HCT116 (cell line): ENCODE results near the gene GLTP.
"Not testable (repeated sequence)": the region's sequence is repeated elsewhere in the genome, so short reads cannot be mapped to it uniquely, and the experiment has no call there.

ENCODE experiments used
- CEBPB ChIP-seq: IDR thresholded peaks from 2 replicates; pipeline ENCODE4 v1.6.1; 2012; ENCODE audit warnings: low read depth
- EZH2 ChIP-seq: fragments of 200-600 bp; sonication (generic); IDR thresholded peaks from 2 replicates; pipeline ENCODE4 v1.6.1; 2017; ENCODE audit warnings: antibody characterized with exemption, mixed run types
- FOSL1 ChIP-seq: IDR thresholded peaks from 2 replicates; pipeline ENCODE4 v1.6.1; 2012; ENCODE audit warnings: low read depth
- JUND ChIP-seq: IDR thresholded peaks from 2 replicates; pipeline ENCODE4 v1.6.1; 2012
- POLR2A ChIP-seq: IDR thresholded peaks from 2 replicates; pipeline ENCODE4 v1.7.0; 2011; ENCODE audit warnings: borderline replicate concordance; ENCODE audit not compliant: insufficient read depth, insufficient read length; ENCODE audit errors: extremely low read depth
- POLR2AphosphoS5 ChIP-seq: IDR thresholded peaks from 2 replicates; pipeline ENCODE4 v1.6.1; 2011; ENCODE audit warnings: mild to moderate bottlenecking, low read depth, low read length, moderate library complexity
- RAD21 ChIP-seq: IDR thresholded peaks from 2 replicates; pipeline ENCODE4 v1.6.1; 2012; ENCODE audit warnings: low read depth, mild to moderate bottlenecking
- SIN3A ChIP-seq: IDR thresholded peaks from 2 replicates; pipeline ENCODE4 v1.6.1; 2012; ENCODE audit warnings: low read depth
- TCF7L2 ChIP-seq: IDR thresholded peaks from 2 replicates; pipeline ENCODE4 v1.7.0; 2011; ENCODE audit warnings: borderline replicate concordance, inconsistent platforms; ENCODE audit not compliant: insufficient read depth, insufficient read length; ENCODE audit errors: extremely low read depth
- YY1 ChIP-seq: IDR thresholded peaks from 2 replicates; pipeline ENCODE4 v1.6.1; 2011; ENCODE audit warnings: low read length, low read depth, moderate library complexity, mild to moderate bottlenecking; ENCODE audit not compliant: insufficient replicate concordance; ENCODE audit errors: extremely low read depth
- ZFX ChIP-seq: fragments of 450-650 bp; IDR thresholded peaks from 2 replicates; pipeline ENCODE4 v1.6.1; 2017
- TF ChIP-seq, protein P1 (sequence below): IDR thresholded peaks from 2 replicates; pipeline ENCODE4 v1.6.1; 2011; ENCODE audit warnings: mild to moderate bottlenecking, low read length, moderate library complexity; ENCODE audit not compliant: insufficient replicate concordance; ENCODE audit errors: extremely low read depth
- TF ChIP-seq, protein P2 (sequence below), 3 experiments: fragments of 200-600 bp in 1 of 3; sonication (generic) in 1 of 3; IDR thresholded peaks in 2 of 3; conservative IDR thresholded peaks in 1 of 3; 2 replicates each; pipeline ENCODE4 v1.5.1; 2012 to 2017; ENCODE audit warnings: low read depth in 2 of 3, low read length in 2 of 3, antibody characterized with exemption in 1 of 3, borderline replicate concordance in 1 of 3, control low read depth in 1 of 3, mild to moderate bottlenecking in 1 of 3, mixed read lengths in 1 of 3, mixed run types in 1 of 3, moderate library complexity in 1 of 3; ENCODE audit not compliant: insufficient read depth in 1 of 3
- TF ChIP-seq, protein P3 (sequence below): IDR thresholded peaks from 2 replicates; pipeline ENCODE4 v1.6.1; 2012

DNA sequence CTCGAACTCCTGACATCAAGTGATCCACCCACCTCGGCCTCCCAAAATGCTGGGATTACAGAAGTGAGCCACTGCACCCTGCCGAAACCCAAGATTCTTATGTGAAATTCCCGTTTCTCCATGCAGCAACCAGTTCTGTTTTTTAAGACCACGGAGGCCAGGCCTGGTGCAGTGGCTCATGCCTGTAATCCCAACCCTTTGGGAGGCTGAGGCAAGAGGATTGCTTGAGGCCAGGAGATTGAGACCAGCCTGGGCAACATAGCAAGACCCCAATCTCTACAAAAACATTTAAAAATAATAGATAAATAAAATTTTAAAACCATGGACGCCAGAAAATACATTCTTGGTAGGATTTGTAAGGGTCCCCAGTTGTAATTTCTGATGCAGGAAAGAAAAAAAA, 29.8 kb downstream of the GLTP start:
- TF ChIP-seq, protein P1, sequence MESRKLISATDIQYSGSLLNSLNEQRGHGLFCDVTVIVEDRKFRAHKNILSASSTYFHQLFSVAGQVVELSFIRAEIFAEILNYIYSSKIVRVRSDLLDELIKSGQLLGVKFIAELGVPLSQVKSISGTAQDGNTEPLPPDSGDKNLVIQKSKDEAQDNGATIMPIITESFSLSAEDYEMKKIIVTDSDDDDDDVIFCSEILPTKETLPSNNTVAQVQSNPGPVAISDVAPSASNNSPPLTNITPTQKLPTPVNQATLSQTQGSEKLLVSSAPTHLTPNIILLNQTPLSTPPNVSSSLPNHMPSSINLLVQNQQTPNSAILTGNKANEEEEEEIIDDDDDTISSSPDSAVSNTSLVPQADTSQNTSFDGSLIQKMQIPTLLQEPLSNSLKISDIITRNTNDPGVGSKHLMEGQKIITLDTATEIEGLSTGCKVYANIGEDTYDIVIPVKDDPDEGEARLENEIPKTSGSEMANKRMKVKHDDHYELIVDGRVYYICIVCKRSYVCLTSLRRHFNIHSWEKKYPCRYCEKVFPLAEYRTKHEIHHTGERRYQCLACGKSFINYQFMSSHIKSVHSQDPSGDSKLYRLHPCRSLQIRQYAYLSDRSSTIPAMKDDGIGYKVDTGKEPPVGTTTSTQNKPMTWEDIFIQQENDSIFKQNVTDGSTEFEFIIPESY: not testable (repeated sequence)
- not testable (repeated sequence) for TF ChIP-seq POLR2A, EZH2, RAD21, FOSL1, POLR2AphosphoS5, YY1, TCF7L2, CEBPB, JUND, SIN3A, ZFX
- TF ChIP-seq, protein P2, sequence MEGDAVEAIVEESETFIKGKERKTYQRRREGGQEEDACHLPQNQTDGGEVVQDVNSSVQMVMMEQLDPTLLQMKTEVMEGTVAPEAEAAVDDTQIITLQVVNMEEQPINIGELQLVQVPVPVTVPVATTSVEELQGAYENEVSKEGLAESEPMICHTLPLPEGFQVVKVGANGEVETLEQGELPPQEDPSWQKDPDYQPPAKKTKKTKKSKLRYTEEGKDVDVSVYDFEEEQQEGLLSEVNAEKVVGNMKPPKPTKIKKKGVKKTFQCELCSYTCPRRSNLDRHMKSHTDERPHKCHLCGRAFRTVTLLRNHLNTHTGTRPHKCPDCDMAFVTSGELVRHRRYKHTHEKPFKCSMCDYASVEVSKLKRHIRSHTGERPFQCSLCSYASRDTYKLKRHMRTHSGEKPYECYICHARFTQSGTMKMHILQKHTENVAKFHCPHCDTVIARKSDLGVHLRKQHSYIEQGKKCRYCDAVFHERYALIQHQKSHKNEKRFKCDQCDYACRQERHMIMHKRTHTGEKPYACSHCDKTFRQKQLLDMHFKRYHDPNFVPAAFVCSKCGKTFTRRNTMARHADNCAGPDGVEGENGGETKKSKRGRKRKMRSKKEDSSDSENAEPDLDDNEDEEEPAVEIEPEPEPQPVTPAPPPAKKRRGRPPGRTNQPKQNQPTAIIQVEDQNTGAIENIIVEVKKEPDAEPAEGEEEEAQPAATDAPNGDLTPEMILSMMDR (IDR thresholded peaks at IDR 0.05 in 2 of 3, conservative IDR thresholded peaks at IDR 0.05 in 1 of 3; ENCODE audit: borderline replicate concordance in 1 of 3, insufficient read depth in 1 of 3, low read depth in 2 of 3, low read length in 2 of 3): not testable (repeated sequence)
- TF ChIP-seq, protein P3, sequence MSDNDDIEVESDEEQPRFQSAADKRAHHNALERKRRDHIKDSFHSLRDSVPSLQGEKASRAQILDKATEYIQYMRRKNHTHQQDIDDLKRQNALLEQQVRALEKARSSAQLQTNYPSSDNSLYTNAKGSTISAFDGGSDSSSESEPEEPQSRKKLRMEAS: not testable (repeated sequence)
